Measurements from ENCODE around the gene EIF2AK3. TPM values are rescaled to one million over a fixed set of nuclear protein-coding genes. Genes with fewer than 3 reads are reported as not detected.

The EIF2AK3 gene
- polyA plus RNA-seq, 1 of the 3 experiments (the other 2 are of a cell fraction): 2.2 TPM

DNA sequence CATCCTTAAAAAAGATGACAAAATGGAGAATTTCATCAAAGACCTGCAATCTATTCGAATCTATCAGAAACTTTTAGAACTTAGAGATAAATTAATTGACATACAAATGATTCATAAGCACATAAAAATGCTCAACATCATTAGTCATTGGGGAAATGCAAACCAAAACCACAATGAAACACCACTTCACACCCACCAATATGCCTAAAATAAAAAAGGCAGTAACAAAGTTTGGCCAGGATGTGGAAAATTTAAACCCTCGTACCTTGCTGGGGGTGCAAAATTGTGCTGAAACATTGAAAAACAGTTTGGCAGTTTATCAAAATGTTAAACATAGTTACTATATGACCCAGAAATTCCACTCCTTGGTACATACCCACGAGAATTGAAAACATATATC lies 11.5 kb upstream of the EIF2AK3 start:
- Histone ChIP-seq H3K79me2 (ENCODE audit: insufficient read depth) (no peaks in the 10 kb centered on the region), H4K20me1 (ENCODE audit: insufficient read depth) (no peaks in the 10 kb centered on the region), H3K9ac (no peak overlapping the region), H3K4me2 (no peak overlapping the region), H3K9me2 (no peaks in the 10 kb centered on the region), H3K27ac (ENCODE audit: low read depth in 2 of 2, low read length in 1 of 2) (no peak overlapping the region), H3K4me3 (ENCODE audit: low read depth in 2 of 2, low read length in 1 of 2) (no peak overlapping the region), H3K4me1 (ENCODE audit: control insufficient read depth in 1 of 2, insufficient read depth in 2 of 2, low read depth in 1 of 2, low read length in 1 of 2) (no peaks in the 10 kb centered on the region), H2AFZ (ENCODE audit: low read depth) (no peak overlapping the region), H3F3A (replicated peaks; ENCODE audit: insufficient read depth) (peaks cover 4% of the 10 kb centered on the region), H3K36me3 (replicated peaks in 1 of 2; ENCODE audit: control insufficient read depth in 1 of 2, insufficient read depth in 2 of 2, low read length in 1 of 2) (no peaks in the 10 kb centered on the region), H3K27me3 (ENCODE audit: insufficient read depth) (no peaks in the 10 kb centered on the region), H3K9me3 (peaks cover 12% of the 10 kb centered on the region)
- ChIA-PET CTCF (interaction anchor here (0.8 kb wide), 1 partner anchor 45 kb away, joined by 3 read pairs; no protein-coding TSS in a partner anchor), POLR2A (no interaction called here)
- no peak for DNase-seq
- TF ChIP-seq GATA2 (CRISPR knock-in tag; IDR thresholded peaks at IDR 0.05) (no peak), USF1 (IDR thresholded peaks at IDR 0.05; ENCODE audit: borderline replicate concordance, low read depth) (no peak), MXI1 (IDR thresholded peaks at IDR 0.05; ENCODE audit: low read depth, low read length) (no peak), EP300 (IDR thresholded peaks at IDR 0.05; ENCODE audit: borderline replicate concordance in 1 of 2, low read depth in 1 of 2, low read length in 1 of 2) (no peak), CHD2 (IDR thresholded peaks at IDR 0.05; ENCODE audit: low read length, partially characterized antibody) (no peak), NFIC (IDR thresholded peaks at IDR 0.05; ENCODE audit: borderline replicate concordance) (no peak), GABPA (IDR thresholded peaks at IDR 0.05; ENCODE audit: low read depth) (no peak), RCOR1 (IDR thresholded peaks at IDR 0.05; ENCODE audit: low read length) (no peak), FOXM1 (IDR thresholded peaks at IDR 0.05; ENCODE audit: low read depth) (no peak), JUND (IDR thresholded peaks at IDR 0.05) (no peak), RXRA (IDR thresholded peaks at IDR 0.05; ENCODE audit: borderline replicate concordance, low read depth) (no peak), PBX3 (IDR thresholded peaks at IDR 0.05) (no peak; the same call in 1 of the 2 replicates), MAX (IDR thresholded peaks at IDR 0.05; ENCODE audit: low read depth) (no peak), SIN3A (IDR thresholded peaks at IDR 0.05; ENCODE audit: borderline replicate concordance, low read depth, low read length) (no peak), RFX5 (IDR thresholded peaks at IDR 0.05; ENCODE audit: low read length) (no peak), RAD21 (IDR thresholded peaks at IDR 0.05; ENCODE audit: low read length) (no peak), REST (IDR thresholded peaks at IDR 0.05; ENCODE audit: low read depth, low read length) (no peak), NRF1 (IDR thresholded peaks at IDR 0.05; ENCODE audit: low read depth, low read length) (no peak)
- TF ChIP-seq, protein P1, sequence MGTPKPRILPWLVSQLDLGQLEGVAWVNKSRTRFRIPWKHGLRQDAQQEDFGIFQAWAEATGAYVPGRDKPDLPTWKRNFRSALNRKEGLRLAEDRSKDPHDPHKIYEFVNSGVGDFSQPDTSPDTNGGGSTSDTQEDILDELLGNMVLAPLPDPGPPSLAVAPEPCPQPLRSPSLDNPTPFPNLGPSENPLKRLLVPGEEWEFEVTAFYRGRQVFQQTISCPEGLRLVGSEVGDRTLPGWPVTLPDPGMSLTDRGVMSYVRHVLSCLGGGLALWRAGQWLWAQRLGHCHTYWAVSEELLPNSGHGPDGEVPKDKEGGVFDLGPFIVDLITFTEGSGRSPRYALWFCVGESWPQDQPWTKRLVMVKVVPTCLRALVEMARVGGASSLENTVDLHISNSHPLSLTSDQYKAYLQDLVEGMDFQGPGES (IDR thresholded peaks at IDR 0.05; ENCODE audit: low read depth, low read length): no peak
- TF ChIP-seq, protein P2, sequence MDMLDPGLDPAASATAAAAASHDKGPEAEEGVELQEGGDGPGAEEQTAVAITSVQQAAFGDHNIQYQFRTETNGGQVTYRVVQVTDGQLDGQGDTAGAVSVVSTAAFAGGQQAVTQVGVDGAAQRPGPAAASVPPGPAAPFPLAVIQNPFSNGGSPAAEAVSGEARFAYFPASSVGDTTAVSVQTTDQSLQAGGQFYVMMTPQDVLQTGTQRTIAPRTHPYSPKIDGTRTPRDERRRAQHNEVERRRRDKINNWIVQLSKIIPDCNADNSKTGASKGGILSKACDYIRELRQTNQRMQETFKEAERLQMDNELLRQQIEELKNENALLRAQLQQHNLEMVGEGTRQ (IDR thresholded peaks at IDR 0.05; ENCODE audit: borderline replicate concordance, low read depth, low read length): no peak
- WGBS (ENCODE audit: low lambda C conversion rate): 9% methylated on average over 3 of the region's 3 CpGs
